ENCODE results near the gene MYLK.

DNA sequence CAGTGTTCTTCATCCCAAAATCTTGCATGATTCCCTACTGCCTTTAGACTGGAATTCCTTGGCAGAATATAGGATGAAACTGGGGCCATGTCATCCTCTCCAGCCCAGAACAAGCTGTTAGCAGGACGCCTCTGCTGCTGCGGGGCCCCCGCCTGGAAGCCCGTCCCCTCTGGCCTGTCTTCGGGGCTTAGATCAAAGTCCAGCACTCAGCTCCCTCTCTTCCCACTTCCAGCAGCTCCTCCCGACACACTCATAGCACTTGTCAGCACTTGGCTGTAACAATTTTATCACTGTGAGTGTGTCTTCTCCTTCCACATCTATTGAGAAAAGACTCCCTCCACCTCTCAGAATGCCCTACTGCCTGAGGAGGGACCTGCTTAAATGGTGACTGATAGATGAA is 187.3 kb downstream of the MYLK start:
- TF ChIP-seq, protein P1, sequence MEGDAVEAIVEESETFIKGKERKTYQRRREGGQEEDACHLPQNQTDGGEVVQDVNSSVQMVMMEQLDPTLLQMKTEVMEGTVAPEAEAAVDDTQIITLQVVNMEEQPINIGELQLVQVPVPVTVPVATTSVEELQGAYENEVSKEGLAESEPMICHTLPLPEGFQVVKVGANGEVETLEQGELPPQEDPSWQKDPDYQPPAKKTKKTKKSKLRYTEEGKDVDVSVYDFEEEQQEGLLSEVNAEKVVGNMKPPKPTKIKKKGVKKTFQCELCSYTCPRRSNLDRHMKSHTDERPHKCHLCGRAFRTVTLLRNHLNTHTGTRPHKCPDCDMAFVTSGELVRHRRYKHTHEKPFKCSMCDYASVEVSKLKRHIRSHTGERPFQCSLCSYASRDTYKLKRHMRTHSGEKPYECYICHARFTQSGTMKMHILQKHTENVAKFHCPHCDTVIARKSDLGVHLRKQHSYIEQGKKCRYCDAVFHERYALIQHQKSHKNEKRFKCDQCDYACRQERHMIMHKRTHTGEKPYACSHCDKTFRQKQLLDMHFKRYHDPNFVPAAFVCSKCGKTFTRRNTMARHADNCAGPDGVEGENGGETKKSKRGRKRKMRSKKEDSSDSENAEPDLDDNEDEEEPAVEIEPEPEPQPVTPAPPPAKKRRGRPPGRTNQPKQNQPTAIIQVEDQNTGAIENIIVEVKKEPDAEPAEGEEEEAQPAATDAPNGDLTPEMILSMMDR (optimal IDR thresholded peaks at IDR 0.05 in 1 of 3, IDR thresholded peaks at IDR 0.05 in 1 of 3, conservative IDR thresholded peaks at IDR 0.05 in 1 of 3; ENCODE audit: extremely low read depth in 1 of 3, insufficient read depth in 2 of 3, low read length in 3 of 3): no peak
- TF ChIP-seq EZH2 (IDR thresholded peaks at IDR 0.05; ENCODE audit: low read length): no peak

Measured in keratinocyte (primary cell).